Astrocyte of the hippocampus (primary cell): Measurements from ENCODE around the gene SCN2B.
"Not testable (repeated sequence)": the region's sequence is repeated elsewhere in the genome, so short reads cannot be mapped to it uniquely, and the experiment has no call there.

ENCODE experiments used
- DNase-seq: peaks from one replicate; pipeline ENCODE4 v3.0.0; 2011; ENCODE audit warnings: low read depth, low spot score

Gene SCN2B

GRCh38 chr11:118206391-118207031 lies 30.1 kb upstream of the SCN2B start:
- no peak for DNase-seq

GRCh38 chr11:118205606-118206378 lies 29.4 kb upstream of the SCN2B start:
- no peak for DNase-seq

GRCh38 chr11:118202599-118203422 lies 26.4 kb upstream of the SCN2B start:
- no peak for DNase-seq

- no peak for DNase-seq
These were observed 25.5 kb upstream of the SCN2B start for GRCh38 chr11:118201966-118202365.

- DNase-seq, result no peak
These were observed 24.7 kb upstream of the SCN2B start for GRCh38 chr11:118200901-118201680.

GRCh38 chr11:118200497-118200896 lies 24.1 kb upstream of the SCN2B start:
- no peak for DNase-seq

GRCh38 chr11:118199135-118199534 lies 22.7 kb upstream of the SCN2B start:
- DNase-seq, result no peak

GRCh38 chr11:118198370-118198769 lies 21.9 kb upstream of the SCN2B start:
- peak; percentile 75 for DNase-seq

GRCh38 chr11:118194835-118195627 lies 18.6 kb upstream of the SCN2B start:
- peak; percentile 86 for DNase-seq

GRCh38 chr11:118193910-118194566 lies 17.6 kb upstream of the SCN2B start:
- DNase-seq, result no peak

GRCh38 chr11:118192817-118193216 lies 16.4 kb upstream of the SCN2B start:
- DNase-seq, result not testable (repeated sequence)

- DNase-seq, result not testable (repeated sequence)
These were observed 14.6 kb upstream of the SCN2B start for GRCh38 chr11:118190942-118191506.

GRCh38 chr11:118186346-118187107 lies 10.1 kb upstream of the SCN2B start:
- DNase-seq, result no peak

GRCh38 chr11:118184784-118185579 lies 8.5 kb upstream of the SCN2B start:
- no peak for DNase-seq

- not testable (repeated sequence) for DNase-seq
These were observed 7.3 kb upstream of the SCN2B start for GRCh38 chr11:118183691-118184090.

- peak; percentile 82 for DNase-seq
These were observed 3.9 kb upstream of the SCN2B start for GRCh38 chr11:118180300-118180703.

GRCh38 chr11:118176778-118177134 lies 317 bp upstream of the SCN2B start:
- no peak for DNase-seq
